Measurements from ENCODE around the gene GPX4. TPM values are rescaled to one million over a fixed set of nuclear protein-coding genes. Genes with fewer than 3 reads are reported as not detected.

Gene GPX4
- total and polyA plus RNA-seq, 2 of the 13 experiments (the other 11 are each of a cell fraction or from before 2014, with no cell fraction given), result 535 to 613 TPM

DNA sequence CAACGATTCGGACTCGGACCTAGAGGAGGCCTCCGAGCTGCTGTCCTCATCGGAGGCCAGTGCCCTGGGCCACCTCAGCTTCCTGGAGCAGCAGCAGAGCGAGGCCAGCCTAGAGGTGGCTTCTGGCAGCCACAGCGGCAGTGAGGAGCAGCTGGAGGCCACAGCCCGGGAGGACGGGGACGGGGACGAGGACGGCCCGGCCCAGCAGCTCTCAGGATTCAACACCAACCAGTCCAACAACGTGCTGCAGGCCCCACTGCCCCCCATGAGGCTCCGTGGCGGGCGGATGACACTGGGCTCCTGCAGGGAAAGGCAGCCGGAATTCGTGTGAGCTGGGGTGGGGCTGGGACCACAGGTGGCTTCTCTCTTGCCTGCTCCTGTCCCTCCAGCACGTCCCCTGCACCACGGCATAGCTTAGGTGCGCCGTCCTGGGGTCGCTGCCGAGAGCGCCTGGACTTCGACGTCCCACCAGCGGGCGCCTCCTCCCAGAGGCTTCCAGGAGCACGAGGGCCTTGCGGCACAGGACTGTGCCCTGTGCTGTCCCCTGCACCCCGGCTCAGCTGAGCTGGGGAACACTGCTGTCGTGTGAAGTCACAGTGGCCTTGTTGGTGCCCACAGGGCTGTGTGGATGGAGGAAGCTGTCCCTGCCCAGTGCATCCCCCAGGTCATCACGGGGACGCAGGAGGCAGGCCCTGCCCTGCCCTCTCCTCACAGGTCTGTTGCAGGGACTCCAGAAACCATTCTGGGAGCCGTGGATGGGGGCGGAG lies 17.9 kb upstream of the GPX4 start:
- ChIA-PET CTCF (ENCODE audit: low intra/inter-chr PET ratio, low total read pairs) (no interaction called here), POLR2A (interaction anchor here (1.0 to 2.1 kb wide), 6 partner anchors 8 to 27 kb away, joined by 3 to 8 read pairs (median 6); no protein-coding TSS in a partner anchor)
- Histone ChIP-seq H4K20me1 (ENCODE audit: insufficient read depth, low read length) (no peaks in the 10 kb centered on the region), H3K36me3 (replicated peaks in 1 of 2; ENCODE audit: control insufficient read depth in 1 of 2, insufficient read depth in 2 of 2, low read length in 2 of 2) (peaks cover 9 to 21% of the 10 kb centered on the region in 2 experiments), H3K4me1 (ENCODE audit: insufficient read depth, low read length) (peaks cover 5% of the 10 kb centered on the region), H3K79me2 (ENCODE audit: insufficient read depth, low read length) (no peaks in the 10 kb centered on the region), H3K27ac (ENCODE audit: extremely low read length, insufficient read depth, low read length) (no peak overlapping the region), H2AFZ (ENCODE audit: low read length) (no peak overlapping the region), H3K27me3 (ENCODE audit: control insufficient read depth in 1 of 2, insufficient read depth in 2 of 2, low read length in 2 of 2) (no peaks in the 10 kb centered on the region), H3K4me3 (replicated peaks in 1 of 3; ENCODE audit: insufficient read depth in 1 of 3, low read depth in 2 of 3, low read length in 3 of 3) (no peak overlapping the region), H3K9me3 (ENCODE audit: low read length) (no peaks in the 10 kb centered on the region), H3K9ac (ENCODE audit: insufficient read depth, low read depth, low read length) (no peak overlapping the region), H3K4me2 (ENCODE audit: low read depth, low read length) (no peak overlapping the region)
- FAIRE-seq (no peak), ATAC-seq (no peak), DNase-seq (ENCODE audit: low spot score) (no peak)
- no TSS peak for BruUV-seq (replicated peaks)
- 95% methylated on average over 24 of the region's 38 CpGs for WGBS (ENCODE audit: low lambda C conversion rate)
- in situ Hi-C loops (cut with HindIII; ENCODE audit: extremely low pct_ligation_motif_present, low pct_unique_long_range_greater_than_20kb) (no loop called here), intact Hi-C loops (cut with micrococcal nuclease; ENCODE audit: unreplicated experiment) (no loop called here)
- 0 out of 2 replicates have a peak, but pooled peaks have one; percentile 3 for TF ChIP-seq SKIL (CRISPR knock-in tag; IDR thresholded peaks at IDR 0.05; ENCODE audit: borderline replicate concordance)
- TF ChIP-seq, protein P1, sequence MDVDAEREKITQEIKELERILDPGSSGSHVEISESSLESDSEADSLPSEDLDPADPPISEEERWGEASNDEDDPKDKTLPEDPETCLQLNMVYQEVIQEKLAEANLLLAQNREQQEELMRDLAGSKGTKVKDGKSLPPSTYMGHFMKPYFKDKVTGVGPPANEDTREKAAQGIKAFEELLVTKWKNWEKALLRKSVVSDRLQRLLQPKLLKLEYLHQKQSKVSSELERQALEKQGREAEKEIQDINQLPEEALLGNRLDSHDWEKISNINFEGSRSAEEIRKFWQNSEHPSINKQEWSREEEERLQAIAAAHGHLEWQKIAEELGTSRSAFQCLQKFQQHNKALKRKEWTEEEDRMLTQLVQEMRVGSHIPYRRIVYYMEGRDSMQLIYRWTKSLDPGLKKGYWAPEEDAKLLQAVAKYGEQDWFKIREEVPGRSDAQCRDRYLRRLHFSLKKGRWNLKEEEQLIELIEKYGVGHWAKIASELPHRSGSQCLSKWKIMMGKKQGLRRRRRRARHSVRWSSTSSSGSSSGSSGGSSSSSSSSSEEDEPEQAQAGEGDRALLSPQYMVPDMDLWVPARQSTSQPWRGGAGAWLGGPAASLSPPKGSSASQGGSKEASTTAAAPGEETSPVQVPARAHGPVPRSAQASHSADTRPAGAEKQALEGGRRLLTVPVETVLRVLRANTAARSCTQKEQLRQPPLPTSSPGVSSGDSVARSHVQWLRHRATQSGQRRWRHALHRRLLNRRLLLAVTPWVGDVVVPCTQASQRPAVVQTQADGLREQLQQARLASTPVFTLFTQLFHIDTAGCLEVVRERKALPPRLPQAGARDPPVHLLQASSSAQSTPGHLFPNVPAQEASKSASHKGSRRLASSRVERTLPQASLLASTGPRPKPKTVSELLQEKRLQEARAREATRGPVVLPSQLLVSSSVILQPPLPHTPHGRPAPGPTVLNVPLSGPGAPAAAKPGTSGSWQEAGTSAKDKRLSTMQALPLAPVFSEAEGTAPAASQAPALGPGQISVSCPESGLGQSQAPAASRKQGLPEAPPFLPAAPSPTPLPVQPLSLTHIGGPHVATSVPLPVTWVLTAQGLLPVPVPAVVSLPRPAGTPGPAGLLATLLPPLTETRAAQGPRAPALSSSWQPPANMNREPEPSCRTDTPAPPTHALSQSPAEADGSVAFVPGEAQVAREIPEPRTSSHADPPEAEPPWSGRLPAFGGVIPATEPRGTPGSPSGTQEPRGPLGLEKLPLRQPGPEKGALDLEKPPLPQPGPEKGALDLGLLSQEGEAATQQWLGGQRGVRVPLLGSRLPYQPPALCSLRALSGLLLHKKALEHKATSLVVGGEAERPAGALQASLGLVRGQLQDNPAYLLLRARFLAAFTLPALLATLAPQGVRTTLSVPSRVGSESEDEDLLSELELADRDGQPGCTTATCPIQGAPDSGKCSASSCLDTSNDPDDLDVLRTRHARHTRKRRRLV (CRISPR knock-in tag; IDR thresholded peaks at IDR 0.05), result no peak
- TF ChIP-seq, protein P2, sequence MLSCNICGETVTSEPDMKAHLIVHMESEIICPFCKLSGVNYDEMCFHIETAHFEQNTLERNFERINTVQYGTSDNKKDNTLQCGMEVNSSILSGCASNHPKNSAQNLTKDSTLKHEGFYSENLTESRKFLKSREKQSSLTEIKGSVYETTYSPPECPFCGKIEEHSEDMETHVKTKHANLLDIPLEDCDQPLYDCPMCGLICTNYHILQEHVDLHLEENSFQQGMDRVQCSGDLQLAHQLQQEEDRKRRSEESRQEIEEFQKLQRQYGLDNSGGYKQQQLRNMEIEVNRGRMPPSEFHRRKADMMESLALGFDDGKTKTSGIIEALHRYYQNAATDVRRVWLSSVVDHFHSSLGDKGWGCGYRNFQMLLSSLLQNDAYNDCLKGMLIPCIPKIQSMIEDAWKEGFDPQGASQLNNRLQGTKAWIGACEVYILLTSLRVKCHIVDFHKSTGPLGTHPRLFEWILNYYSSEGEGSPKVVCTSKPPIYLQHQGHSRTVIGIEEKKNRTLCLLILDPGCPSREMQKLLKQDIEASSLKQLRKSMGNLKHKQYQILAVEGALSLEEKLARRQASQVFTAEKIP (CRISPR knock-in tag; IDR thresholded peaks at IDR 0.05; ENCODE audit: borderline replicate concordance), result no peak
- TF ChIP-seq ARNTL (CRISPR knock-in tag; IDR thresholded peaks at IDR 0.05), result no peak
- TF ChIP-seq ELF1 (CRISPR knock-in tag; IDR thresholded peaks at IDR 0.05), result no peak
- TF ChIP-seq ZNF605 (CRISPR knock-in tag; IDR thresholded peaks at IDR 0.05), result 0 out of 2 replicates have a peak, but pooled peaks have one; percentile 31
- TF ChIP-seq JUN (CRISPR knock-in tag; IDR thresholded peaks at IDR 0.05), result no peak
- no peak for TF ChIP-seq ATM (IDR thresholded peaks at IDR 0.05; ENCODE audit: borderline replicate concordance)
- peak; percentile 87 for TF ChIP-seq AGO1 (IDR thresholded peaks at IDR 0.05; ENCODE audit: low read depth, low read length, poor library complexity, severe bottlenecking)
- no peak for TF ChIP-seq ZNF510 (CRISPR knock-in tag; IDR thresholded peaks at IDR 0.05; ENCODE audit: low read depth)
- TF ChIP-seq, protein P3, sequence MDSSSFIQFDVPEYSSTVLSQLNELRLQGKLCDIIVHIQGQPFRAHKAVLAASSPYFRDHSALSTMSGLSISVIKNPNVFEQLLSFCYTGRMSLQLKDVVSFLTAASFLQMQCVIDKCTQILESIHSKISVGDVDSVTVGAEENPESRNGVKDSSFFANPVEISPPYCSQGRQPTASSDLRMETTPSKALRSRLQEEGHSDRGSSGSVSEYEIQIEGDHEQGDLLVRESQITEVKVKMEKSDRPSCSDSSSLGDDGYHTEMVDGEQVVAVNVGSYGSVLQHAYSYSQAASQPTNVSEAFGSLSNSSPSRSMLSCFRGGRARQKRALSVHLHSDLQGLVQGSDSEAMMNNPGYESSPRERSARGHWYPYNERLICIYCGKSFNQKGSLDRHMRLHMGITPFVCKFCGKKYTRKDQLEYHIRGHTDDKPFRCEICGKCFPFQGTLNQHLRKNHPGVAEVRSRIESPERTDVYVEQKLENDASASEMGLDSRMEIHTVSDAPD (CRISPR knock-in tag; IDR thresholded peaks at IDR 0.05), result no peak
- TF ChIP-seq GPN1 (CRISPR knock-in tag; IDR thresholded peaks at IDR 0.05; ENCODE audit: borderline replicate concordance), result no peak
- TF ChIP-seq PHF5A (CRISPR knock-in tag; IDR thresholded peaks at IDR 0.05; ENCODE audit: low read depth, unreplicated experiment), result peak; percentile 17
